KMS-11 (cell line): ENCODE data around the gene SPTSSB.

Source experiments
- H2AFZ ChIP-seq: fragments of 200-600 bp; sonication (generic); 2 replicates; pipeline ENCODE4 v1.6.1; 2016; ENCODE audit warnings: antibody characterized with exemption, mixed run types, low read depth
- H3K27ac ChIP-seq: fragments of 200-600 bp; sonication (generic); 2 replicates; pipeline ENCODE4 v1.6.1; 2016; ENCODE audit warnings: mild to moderate bottlenecking, mixed run types
- H3K27me3 ChIP-seq: fragments of 200-600 bp; sonication (generic); 2 replicates; pipeline ENCODE4 v1.6.1; 2017; ENCODE audit warnings: mild to moderate bottlenecking, low read depth, mixed run types, moderate library complexity; ENCODE audit not compliant: insufficient read depth
- H3K36me3 ChIP-seq: fragments of 200-600 bp; sonication (generic); 2 replicates; pipeline ENCODE4 v1.6.1; 2017; ENCODE audit warnings: mild to moderate bottlenecking, mixed run types; ENCODE audit not compliant: insufficient read depth
- H3K4me1 ChIP-seq: fragments of 200-600 bp; sonication (generic); 2 replicates; pipeline ENCODE4 v1.6.1; 2016; ENCODE audit warnings: mild to moderate bottlenecking, low read depth, mixed run types; ENCODE audit not compliant: poor library complexity, severe bottlenecking
- H3K4me2 ChIP-seq: fragments of 200-600 bp; sonication (generic); 2 replicates; pipeline ENCODE4 v1.7.0; 2016; ENCODE audit warnings: mild to moderate bottlenecking, mixed run types
- H3K4me3 ChIP-seq: fragments of 200-600 bp; sonication (generic); IDR thresholded peaks from 2 replicates; pipeline ENCODE4 v1.6.1; 2017; ENCODE audit warnings: low read depth, low read length, mixed read lengths; ENCODE audit not compliant: insufficient read depth
- H3K79me2 ChIP-seq: fragments of 200-600 bp; sonication (generic); 2 replicates; pipeline ENCODE4 v1.6.1; 2016; ENCODE audit warnings: low read depth, mixed run types; ENCODE audit not compliant: insufficient read depth
- H3K9ac ChIP-seq: fragments of 200-600 bp; sonication (generic); 2 replicates; pipeline ENCODE4 v1.6.1; 2016; ENCODE audit warnings: mild to moderate bottlenecking, mixed run types
- H4K20me1 ChIP-seq: fragments of 200-600 bp; sonication (generic); 2 replicates; pipeline ENCODE4 v1.6.1; 2016; ENCODE audit warnings: mild to moderate bottlenecking, mixed run types; ENCODE audit not compliant: insufficient read depth
- CTCF ChIP-seq: fragments of 200-600 bp; sonication (generic); conservative IDR thresholded peaks from 2 replicates; pipeline ENCODE4 v1.6.1; 2017; ENCODE audit warnings: low read depth, mild to moderate bottlenecking, antibody characterized with exemption, low read length, moderate library complexity, mixed read lengths

The SPTSSB gene

GRCh38 chr3:161395115-161396012 lies 24.0 kb upstream of the SPTSSB start:
- peaks cover 43% of the 10 kb centered on the region for H3K4me1 ChIP-seq
- TF ChIP-seq CTCF, result no peak
- no peaks in the 10 kb centered on the region for H3K79me2 ChIP-seq
- no peaks in the 10 kb centered on the region for H3K27me3 ChIP-seq
- no peaks in the 10 kb centered on the region for H3K36me3 ChIP-seq
- H4K20me1 ChIP-seq, result no peaks in the 10 kb centered on the region
- H3K4me2 ChIP-seq, result peak overlapping the region; percentile 44
- H3K4me3 ChIP-seq, result peak overlapping the region; percentile 21
- no peak overlapping the region for H3K9ac ChIP-seq
- H2AFZ ChIP-seq, result peak overlapping the region; percentile 66; the same call in 1 of the 2 replicates
- H3K27ac ChIP-seq, result peak overlapping the region; percentile 47; the same call in 1 of the 2 replicates

- H3K27ac ChIP-seq, result peak overlapping the region; percentile 47; the same call in 1 of the 2 replicates
- H3K79me2 ChIP-seq, result no peaks in the 10 kb centered on the region
- H4K20me1 ChIP-seq, result no peaks in the 10 kb centered on the region
- no peaks in the 10 kb centered on the region for H3K36me3 ChIP-seq
- H2AFZ ChIP-seq, result peak overlapping the region; percentile 66
- no peak for TF ChIP-seq CTCF
- peak overlapping the region; percentile 7; the same call in 1 of the 2 replicates for H3K9ac ChIP-seq
- peak overlapping the region; percentile 44 for H3K4me2 ChIP-seq
- H3K4me3 ChIP-seq, result no peak overlapping the region
- H3K4me1 ChIP-seq, result peaks cover 43% of the 10 kb centered on the region
- no peaks in the 10 kb centered on the region for H3K27me3 ChIP-seq
Measured at GRCh38 chr3:161393803-161394202, 22.5 kb upstream of the SPTSSB start.

GRCh38 chr3:161393310-161393709 lies 22.0 kb upstream of the SPTSSB start:
- Histone ChIP-seq H3K4me2 (peak overlapping the region; percentile 44), H3K9ac (peak overlapping the region; percentile 7; the same call in 1 of the 2 replicates), H3K27ac (peak overlapping the region; percentile 47; the same call in 1 of the 2 replicates), H4K20me1 (no peaks in the 10 kb centered on the region), H3K36me3 (no peaks in the 10 kb centered on the region), H3K4me1 (peaks cover 43% of the 10 kb centered on the region), H3K79me2 (no peaks in the 10 kb centered on the region), H3K4me3 (no peak overlapping the region), H2AFZ (peak overlapping the region; percentile 66), H3K27me3 (no peaks in the 10 kb centered on the region)
- TF ChIP-seq CTCF, result no peak

GRCh38 chr3:161392853-161393252 lies 21.5 kb upstream of the SPTSSB start:
- Histone ChIP-seq H3K4me1 (peaks cover 43% of the 10 kb centered on the region), H3K4me2 (peak overlapping the region; percentile 44), H3K79me2 (no peaks in the 10 kb centered on the region), H2AFZ (no peak overlapping the region), H4K20me1 (no peaks in the 10 kb centered on the region), H3K27me3 (no peaks in the 10 kb centered on the region), H3K36me3 (no peaks in the 10 kb centered on the region), H3K27ac (peak overlapping the region; percentile 47; the same call in 1 of the 2 replicates), H3K9ac (no peak overlapping the region), H3K4me3 (no peak overlapping the region)
- TF ChIP-seq CTCF, result no peak
